HuH-7 (cell line): ENCODE measurements around the gene ST3GAL3.

Experiments
- DNase-seq: peaks from one replicate; pipeline ENCODE4 v3.0.0; 2011; ENCODE audit warnings: low spot score

ST3GAL3 gene

GRCh38 chr1:43942411-43942810 lies 235.1 kb downstream of the ST3GAL3 start:
- no peak for DNase-seq

GRCh38 chr1:43944860-43945259 lies 237.5 kb downstream of the ST3GAL3 start:
- no peak for DNase-seq

- DNase-seq = no peak
Measured at GRCh38 chr1:43945674-43946235, 238.4 kb downstream of the ST3GAL3 start.

GRCh38 chr1:43946236-43947060 lies 239.1 kb downstream of the ST3GAL3 start, which contains the start of gene IPO13:
IPO13 (plus strand) TSS chr1:43946950; CDS start chr1:43947601, 651 bp downstream.
- DNase-seq = peak; percentile 97

- DNase-seq = no peak
Measured at GRCh38 chr1:43947061-43947873, 239.9 kb downstream of the ST3GAL3 start.

GRCh38 chr1:43947874-43948437 lies 240.6 kb downstream of the ST3GAL3 start:
- no peak for DNase-seq

GRCh38 chr1:43949678-43950077 lies 242.3 kb downstream of the ST3GAL3 start:
- no peak for DNase-seq

GRCh38 chr1:43951021-43951985 lies 244.0 kb downstream of the ST3GAL3 start:
- DNase-seq = no peak

GRCh38 chr1:43952731-43953346 lies 245.5 kb downstream of the ST3GAL3 start:
- no peak for DNase-seq

GRCh38 chr1:43953361-43953760 lies 246.0 kb downstream of the ST3GAL3 start:
- DNase-seq = no peak

- no peak for DNase-seq
Measured at GRCh38 chr1:43954036-43954435, 246.7 kb downstream of the ST3GAL3 start.

- DNase-seq = no peak
Measured at GRCh38 chr1:43956234-43956633, 248.9 kb downstream of the ST3GAL3 start.

- DNase-seq = no peak
Measured at GRCh38 chr1:43957407-43958040, 250.2 kb downstream of the ST3GAL3 start.

- no peak for DNase-seq
Measured at GRCh38 chr1:43958351-43959255, 251.3 kb downstream of the ST3GAL3 start.

GRCh38 chr1:43960798-43961197 lies 253.5 kb downstream of the ST3GAL3 start:
- no peak for DNase-seq

GRCh38 chr1:43961692-43962091 lies 254.4 kb downstream of the ST3GAL3 start:
- DNase-seq = no peak

- DNase-seq = no peak
Measured at GRCh38 chr1:43962324-43962723, 255.0 kb downstream of the ST3GAL3 start.

GRCh38 chr1:43963006-43963405 lies 255.7 kb downstream of the ST3GAL3 start:
- no peak for DNase-seq

- no peak for DNase-seq
Measured at GRCh38 chr1:43963890-43964289, 256.6 kb downstream of the ST3GAL3 start.
